ENCODE results near the gene NSF.
"Not testable (repeated sequence)": the region's sequence is repeated elsewhere in the genome, so short reads cannot be mapped to it uniquely, and the experiment has no call there.

The NSF gene

DNA sequence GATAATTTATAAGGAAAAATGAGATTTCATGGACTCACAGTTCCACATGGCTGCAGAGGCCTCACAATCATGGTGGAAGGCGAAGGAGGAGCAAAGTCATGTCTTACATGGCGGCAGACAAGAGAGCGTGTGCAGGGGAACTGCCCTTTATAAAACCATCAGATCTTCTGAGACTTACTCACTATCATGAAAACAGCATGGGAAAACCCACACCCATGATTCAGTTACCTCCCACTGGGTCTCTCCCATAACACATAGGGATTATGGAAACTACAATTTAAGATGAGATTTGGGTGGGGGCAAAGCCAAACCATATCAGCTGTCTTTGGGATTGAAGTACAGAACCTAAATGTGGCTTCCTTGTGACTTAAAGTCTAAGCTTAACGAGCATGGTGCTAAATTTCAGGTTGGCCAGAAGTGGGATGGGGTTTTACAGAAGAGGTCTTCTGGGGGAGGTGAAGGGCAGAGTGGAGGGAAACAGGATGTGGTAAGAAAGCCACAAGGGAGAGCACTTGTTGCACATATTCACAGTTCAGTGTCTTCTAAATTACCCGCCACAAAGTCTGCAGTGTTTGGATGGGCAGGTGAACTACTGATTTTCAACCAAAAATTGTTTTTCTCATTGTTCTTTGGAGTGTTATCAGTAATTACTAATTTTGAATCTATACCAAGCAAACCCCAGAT, 38.4 kb downstream of the NSF start:
- not testable (repeated sequence) for DNase-seq (ENCODE audit: low read depth)

DNA sequence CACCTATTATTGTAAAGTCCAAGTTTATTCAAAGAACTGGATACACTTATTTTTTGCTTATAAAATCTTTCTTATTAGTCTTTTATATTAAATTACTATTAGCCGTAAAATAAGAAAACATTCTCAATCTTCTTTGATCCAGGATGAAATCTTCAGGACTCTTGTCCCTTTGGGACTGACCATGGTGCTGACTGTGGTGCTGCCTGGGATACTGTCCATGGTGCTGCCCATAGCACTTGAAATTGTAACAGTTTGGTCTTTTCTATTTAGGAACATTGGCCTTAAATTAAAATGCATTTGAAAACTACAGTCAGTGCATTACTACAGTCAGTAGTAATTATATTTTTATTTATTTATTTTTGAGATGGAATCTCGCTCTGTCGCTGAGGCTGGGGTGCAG, 41.7 kb downstream of the NSF start:
- DNase-seq (ENCODE audit: low read depth), result not testable (repeated sequence)

DNA sequence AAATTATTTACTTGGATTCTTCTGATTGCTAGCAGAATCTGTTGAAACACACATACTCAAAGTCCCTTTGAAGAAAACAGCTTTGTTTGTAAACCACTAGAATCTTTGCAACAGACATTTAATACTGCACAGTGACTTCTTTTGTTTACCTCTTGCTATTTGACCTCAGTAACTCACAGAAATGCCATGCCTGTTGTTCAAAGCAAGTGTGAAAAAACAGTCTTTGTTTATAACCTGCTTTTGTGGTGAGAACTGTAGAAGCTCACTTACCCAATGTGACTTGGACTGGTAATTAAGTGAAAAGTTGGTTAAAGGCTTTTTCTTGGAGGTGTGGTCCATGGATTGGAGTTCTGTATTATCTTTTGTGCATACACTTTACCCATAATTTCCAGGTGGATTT, 44.4 kb downstream of the NSF start:
- not testable (repeated sequence) for DNase-seq (ENCODE audit: low read depth)

DNA sequence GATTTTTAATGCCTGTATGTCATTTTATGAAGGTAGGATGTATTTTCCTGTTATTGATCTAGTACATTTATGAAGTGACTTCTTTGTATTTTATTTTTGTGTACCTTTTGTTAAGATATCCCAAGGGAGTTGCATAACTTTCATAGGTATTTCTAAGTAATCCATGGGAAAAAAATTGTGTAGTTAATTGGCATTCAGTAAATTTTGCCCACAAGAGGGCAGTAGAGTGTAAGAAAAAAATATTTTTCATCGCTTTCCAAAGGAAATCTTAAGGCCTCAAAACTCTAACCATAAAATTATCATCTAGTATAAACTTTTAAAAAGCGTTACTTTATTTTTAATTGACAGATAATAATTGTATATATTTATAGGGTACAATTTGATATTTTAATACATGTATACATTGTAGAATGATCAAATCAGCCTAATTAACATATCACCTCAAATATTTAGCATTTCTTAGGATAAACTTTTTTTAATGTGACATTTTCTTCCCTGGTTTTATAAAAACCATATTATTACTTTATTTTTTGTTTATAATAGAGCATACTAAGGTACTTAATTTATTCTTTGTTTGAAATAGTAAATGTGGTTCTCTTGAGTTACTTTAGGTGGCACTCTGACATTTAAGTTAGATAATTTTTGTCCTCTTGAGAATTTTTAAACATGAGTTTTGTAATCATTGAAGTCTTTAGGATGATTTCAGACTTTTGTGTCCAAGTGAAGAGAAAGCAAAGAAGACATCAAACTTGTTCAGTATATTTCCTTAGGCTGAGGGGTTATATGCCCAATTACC, 51.6 kb downstream of the NSF start:
- DNase-seq (ENCODE audit: low read depth), result not testable (repeated sequence)

DNA sequence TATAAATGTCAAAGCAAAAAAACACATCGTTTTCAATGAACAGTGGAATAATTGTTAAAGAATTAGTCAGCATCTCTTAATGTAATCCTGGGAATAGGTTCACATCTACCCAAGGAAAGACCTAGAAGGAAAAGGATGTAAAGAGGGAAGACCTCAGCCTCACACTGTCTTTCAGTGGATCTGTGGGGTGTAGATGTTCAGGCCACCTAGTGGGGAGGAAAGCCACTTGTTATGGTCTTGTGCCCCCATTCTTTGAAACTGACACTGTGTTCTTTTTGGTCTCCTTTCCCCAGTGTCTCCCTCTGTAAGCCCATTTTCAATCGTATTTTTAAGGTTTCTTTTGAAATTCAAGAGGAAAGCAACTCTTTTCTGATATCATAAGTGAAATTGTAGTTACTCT, 56.8 kb downstream of the NSF start:
- DNase-seq (ENCODE audit: low read depth), result not testable (repeated sequence)

DNA sequence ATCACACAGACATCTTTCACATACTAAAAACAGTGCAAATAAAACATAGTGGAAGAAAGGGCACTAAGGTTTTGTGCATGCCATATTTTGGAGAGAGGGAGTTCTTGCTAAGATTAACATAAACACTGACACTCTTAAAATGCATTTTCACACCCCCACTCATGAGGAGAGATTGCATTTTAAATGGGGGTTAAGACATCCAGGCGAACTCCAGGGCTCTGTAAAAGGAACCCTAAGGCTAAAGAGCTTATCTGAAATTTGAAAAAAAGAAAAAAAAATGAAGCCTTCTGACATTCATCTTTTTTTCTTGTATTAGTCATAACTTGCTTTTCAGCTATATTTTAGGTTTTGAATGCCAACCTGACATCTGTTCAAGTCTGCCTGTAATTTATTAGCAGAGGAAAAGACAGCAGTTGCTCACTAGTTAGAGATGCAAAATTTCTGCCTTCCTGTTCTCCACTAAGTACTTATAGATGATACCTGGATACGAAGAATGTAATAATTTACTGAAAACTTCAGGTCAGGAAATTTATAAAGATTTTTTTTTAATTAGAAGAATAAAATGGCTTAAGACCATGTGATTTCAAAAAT, 57.3 kb downstream of the NSF start:
- DNase-seq (ENCODE audit: low read depth), result not testable (repeated sequence)

DNA sequence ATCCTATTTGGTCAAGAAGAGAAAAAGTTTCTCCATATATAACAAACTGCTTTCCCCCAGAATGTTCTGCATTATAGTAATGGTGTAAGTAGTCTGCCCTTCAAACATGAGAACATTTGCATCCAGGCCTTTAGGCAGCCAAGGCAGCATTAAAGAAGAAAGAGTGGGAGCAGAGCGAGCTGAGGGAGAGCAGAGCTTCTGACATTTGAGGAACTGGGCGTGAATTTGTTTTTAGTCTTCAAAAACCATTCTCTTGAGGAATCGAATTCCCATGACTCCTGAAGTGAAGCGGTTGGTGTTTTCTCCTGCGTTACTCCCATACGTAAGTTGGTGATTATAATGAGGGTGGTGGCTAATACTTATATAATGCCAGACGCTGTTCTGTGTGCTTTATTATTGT, 58.8 kb downstream of the NSF start:
- DNase-seq (ENCODE audit: low read depth), result not testable (repeated sequence)

DNA sequence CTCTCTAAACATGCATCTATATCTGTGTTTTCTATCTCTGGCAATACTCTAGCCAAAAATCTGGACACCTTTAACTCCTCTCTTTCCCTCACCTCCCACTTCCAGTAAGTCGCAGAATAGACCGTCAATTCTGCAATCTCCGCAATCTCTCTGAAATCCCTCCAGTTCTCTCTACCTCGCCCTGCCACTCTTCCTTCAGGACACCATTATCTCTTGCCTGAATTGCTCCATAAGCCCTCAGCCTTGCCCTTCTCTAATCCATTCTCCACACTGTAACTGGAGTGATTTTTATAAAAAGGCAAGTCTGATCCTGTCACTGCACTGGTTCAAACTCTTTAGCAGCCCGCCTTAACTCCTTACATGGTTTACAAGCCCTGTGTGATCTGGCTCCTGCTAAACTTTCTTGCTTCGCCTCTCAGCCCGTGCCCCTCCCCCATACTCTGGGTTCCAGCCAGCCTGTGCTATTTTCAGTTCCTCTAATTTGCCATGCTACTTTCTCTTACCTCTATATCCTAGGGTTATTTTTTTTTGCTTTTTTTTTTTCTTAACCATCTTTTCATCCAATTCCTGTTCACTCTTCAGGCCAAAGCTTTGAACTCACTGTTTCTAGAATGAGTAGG, 61.7 kb downstream of the NSF start:
- DNase-seq (ENCODE audit: low read depth), result not testable (repeated sequence)

DNA sequence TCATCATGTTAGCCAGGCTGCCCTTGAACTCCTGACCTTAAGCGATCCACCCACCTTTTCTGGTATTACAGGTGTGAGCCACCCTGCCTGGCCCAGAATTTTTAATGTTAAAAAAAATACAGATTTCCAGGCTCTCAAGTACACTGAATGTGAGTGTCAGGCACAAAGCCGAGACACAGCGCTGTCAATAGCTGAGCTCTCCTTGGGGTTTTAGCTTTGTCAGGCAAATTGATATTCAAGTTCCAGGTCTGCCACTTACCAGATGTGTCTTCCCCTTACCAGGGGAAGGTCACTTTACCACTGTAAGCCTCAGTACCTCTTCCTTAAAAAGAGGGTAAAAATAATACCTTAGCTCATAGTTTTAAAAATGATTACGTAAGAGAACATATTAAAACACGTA, 67.8 kb downstream of the NSF start:
- DNase-seq (ENCODE audit: low read depth), result not testable (repeated sequence)

DNA sequence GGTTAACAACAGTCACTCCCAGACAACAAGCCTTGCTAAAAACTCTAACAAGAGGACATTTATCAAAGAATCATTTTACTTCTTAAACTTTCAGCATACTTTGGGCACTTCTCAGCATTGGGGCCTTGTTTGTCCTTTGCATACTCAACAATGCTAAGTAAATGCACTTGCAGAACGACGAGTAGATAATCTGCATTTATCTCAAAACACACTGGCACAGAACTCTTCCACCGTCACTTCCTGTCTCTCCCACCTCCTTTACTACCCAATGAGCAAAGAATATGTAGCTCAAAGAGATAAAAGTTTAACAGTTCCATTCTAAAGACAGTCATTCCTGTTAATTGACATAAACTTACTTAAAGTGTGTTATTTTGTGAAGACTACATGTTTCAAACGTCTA, 69.2 kb downstream of the NSF start:
- not testable (repeated sequence) for DNase-seq (ENCODE audit: low read depth)

DNA sequence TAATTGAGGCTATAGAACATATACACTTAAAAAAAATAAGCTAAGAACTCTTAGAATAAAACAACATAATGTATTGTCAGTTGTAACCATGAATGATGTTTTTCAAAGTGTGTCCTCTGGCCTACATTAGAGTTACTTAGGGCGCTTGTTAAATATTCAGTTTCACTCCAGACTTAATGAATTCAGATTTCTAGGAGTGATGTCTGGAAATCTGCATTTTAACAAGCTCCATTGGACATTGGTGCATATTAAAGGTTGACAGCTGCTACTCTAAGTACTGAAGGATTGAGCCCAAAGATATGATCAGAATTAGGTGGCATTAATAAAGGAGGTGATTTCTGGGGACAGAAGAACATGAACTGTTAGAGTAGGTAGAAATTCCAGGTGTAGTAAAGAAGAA, 72.7 kb downstream of the NSF start:
- DNase-seq (ENCODE audit: low read depth), result not testable (repeated sequence)

DNA sequence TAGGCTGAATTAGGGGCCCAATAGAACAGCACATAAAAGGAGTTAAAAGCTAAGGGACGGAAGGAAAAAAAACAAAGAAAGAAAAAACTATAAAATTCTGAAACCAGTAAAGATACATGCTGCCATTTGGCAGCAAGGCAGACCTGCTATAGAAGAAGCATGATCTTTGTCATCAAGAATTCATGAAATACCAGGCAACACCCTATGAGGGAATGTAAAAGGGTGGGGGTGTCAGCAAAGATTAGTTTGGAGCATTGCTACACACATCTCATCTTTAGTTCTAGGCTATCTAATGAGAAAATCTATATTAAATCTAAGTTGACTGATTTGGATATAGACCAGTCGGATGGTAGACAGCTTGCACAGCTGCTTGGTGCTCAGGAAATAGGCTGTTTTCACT, 73.1 kb downstream of the NSF start:
- DNase-seq (ENCODE audit: low read depth), result not testable (repeated sequence)

DNA sequence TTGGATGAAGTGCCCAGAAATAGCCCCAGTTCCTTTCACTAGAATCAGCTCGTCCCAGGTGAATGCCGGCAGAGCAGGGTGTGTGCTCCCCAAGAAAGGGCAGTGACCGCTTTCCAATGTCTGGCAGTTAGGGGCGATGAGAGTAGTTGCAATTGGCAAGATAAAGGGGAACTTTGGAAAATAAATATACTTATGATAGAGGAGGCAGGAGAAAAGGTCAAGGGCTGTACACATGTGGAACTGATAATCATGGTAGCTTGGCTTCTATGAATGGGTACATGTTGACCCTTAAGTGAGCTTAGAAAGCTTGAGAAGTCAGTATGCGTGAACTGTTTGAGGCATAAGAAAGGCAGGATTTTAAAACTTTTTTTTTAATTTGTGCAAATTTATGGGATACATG, 75.5 kb downstream of the NSF start:
- DNase-seq (ENCODE audit: low read depth), result not testable (repeated sequence)

DNA sequence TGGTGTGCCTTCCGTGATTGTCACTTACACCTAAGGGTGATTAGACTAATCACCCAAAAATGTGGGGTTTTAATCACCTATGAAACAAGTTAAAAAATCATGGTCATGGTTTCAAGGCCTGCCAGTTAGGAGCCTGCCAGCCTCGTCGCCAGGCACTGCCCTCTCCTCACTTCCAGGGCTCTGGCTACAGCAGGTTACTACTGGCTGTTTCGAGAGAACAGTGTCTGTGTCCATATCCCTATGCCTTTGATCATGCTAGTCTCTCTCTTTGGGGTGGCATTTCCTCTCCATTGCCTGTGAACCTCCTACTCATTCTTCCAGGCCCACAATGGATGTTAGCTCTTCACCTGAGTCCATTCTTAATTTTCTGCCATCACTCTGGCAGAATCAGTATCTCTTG, 80.3 kb downstream of the NSF start:
- not testable (repeated sequence) for DNase-seq (ENCODE audit: low read depth)

DNA sequence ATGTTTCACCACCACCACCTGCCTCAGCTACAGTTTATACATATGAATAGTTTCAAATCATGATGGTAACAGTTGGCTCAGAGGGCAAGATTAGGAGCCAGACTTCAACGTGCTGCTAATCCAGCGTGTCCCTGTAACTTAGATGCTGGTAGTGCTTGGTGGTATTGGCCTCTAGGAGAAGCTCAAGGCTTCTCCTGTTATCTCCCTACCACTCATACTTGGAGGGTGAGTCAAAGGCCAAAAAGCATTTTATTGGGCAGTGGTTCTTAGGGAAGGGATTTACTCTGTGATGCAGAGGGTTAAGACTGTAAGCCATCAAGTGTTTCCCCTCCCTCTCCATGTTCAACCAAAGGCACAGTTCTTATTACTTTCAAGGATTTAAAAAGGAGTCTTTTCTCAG, 82.3 kb downstream of the NSF start:
- not testable (repeated sequence) for DNase-seq (ENCODE audit: low read depth)

DNA sequence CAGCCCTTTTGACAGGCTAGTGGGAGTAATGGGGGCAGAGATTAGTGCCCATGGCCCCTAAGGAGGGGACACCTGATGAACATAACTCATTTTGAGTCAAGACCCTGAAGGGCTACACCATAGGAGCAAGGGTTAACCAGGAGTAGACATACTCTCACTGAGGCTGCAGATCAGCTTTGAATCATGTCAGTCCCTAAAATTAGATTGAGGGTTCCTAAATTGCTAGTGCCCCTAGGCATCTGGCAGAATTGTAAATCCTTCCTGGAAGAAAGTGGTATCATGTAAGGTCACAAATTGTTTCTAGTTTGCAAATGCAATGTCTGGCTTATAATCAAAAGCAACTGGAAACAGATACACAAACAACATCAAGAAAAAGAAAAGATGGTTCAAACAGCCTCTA, 87.3 kb downstream of the NSF start:
- DNase-seq (ENCODE audit: low read depth), result not testable (repeated sequence)

DNA sequence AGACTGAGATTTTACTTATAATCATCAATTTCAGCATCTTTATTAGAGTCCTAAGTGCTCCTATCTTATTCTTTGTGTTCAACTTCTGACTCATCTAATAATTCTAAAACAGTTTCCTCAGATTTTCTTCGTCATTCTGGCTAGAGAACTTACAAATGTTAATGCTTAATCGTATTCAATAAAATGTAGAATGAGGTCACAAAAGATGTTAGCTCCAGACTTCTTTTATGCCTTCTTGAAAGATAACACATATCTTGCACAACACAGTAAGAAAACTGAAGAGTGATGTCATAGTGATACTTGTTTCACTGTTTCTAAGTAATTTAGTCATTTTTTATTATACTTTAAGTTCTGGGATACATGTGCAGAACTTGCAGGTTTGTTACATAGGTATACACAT, 93.2 kb downstream of the NSF start:
- not testable (repeated sequence) for DNase-seq (ENCODE audit: low read depth)

DNA sequence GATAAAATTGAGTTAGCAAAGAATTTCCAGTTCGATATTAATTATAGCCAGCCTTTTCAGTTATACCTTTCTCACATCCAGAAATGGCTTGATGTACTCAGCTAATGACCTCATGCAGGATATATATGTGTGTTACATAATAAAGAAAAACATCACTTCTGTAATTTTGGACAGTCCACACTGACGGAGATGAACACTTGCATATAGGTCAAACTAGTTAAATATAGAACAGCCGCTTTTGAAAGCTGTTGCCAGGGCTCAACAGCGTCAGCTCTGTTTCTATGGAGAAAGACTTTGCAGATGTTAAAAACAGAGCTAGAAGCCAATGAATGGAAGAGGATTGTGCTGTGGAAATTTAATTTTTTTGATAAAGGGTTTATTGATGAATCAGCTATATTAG, 94.8 kb downstream of the NSF start:
- not testable (repeated sequence) for DNase-seq (ENCODE audit: low read depth)

DNA sequence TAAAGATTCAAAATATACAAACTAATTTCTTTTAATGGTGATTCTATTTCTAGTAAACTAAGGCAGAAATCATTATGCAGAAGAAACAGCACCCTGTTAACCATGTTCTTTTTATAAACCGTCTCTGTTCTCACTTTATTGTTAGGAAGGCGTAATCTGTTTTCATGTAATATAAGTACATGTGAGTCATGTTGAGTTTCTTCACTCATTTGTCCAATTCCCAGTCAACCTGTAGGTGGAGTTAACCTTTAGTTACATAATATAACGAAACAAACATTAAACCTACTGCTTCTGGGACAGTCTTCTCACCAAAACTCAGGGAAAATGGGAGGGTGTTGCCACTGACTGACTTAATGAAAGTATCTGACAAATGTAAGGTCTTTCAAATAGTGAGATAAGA, 101.7 kb downstream of the NSF start:
- DNase-seq (ENCODE audit: low read depth), result not testable (repeated sequence)

DNA sequence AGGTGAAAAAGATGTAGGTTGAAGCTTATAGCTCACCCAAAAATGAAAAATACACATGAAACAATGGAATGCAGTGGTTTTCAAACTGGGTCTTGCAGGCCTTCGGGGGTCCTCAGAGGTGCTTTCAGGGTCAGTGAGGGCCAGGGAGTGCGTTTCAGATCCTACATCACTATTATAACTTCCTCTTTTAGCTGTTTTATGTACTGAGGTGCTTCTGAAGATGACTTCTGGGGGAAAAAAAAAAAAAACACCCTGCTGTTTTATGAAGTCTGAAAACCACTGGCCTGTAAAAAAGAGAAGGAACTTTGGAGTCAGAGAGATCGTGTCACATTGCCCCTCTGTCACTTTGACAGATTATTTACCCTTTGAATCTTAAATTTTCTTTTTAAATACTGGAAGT, 102.8 kb downstream of the NSF start:
- not testable (repeated sequence) for DNase-seq (ENCODE audit: low read depth)

DNA sequence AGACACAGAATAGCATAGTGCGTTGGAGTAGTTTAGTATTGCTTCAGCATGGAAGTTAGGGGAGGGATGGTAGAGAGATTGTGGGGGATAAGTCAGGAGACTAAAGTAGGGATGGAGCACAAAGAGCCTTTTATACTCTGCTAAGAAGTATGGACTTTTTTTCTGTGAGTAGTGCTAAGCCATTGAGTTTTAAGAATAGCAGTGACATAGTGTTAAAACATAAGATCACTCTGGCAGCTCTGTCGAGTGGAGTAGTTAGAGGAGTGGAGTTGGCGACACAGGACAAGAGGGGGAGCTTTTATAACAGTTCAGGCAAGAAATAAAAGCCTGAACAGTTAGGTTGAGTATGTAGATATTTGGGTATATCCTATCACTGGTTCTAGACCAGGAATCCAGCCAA, 106.1 kb downstream of the NSF start:
- DNase-seq (ENCODE audit: low read depth), result not testable (repeated sequence)

DNA sequence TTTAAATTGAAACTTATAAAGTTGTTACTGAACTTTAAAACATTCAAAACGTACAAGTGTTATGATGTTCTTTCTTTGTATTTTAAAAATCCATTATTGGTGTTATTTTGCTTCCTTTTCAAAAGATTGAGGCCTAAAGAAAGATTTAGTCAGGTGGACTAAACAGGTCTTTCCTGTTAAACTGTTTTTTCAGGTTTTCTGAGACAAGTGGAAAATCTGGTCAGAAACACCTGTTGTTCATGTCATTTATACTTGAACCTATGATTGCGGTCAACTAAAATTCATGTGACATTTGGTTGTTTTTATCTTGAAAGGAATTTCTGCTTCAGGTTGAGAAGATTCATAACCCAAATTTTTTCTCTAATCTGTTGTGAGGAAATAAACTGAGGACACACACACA, 108.5 kb downstream of the NSF start:
- DNase-seq (ENCODE audit: low read depth), result not testable (repeated sequence)

DNA sequence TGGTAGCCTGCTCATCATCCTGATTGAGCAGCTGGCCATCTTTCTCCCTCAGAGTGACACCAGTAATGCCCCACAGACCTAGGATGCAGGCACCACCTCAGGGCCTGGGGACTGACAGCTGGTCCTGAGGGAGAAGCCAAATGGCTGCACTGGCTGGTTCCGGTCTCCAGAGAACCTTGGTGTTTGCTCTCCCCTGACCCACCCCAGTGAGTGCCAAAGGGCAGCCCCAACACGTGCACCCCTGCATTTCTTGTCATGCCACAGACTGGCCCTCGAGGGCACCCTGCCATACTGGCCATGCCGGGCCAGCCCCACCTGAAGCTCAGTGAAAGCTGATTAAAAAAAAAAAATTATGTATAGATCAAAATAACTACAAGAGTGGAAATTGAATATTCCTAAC, 127.5 kb downstream of the NSF start:
- DNase-seq (ENCODE audit: low read depth), result no peak

Measured in GM04504 (cell line).